A549 (cell line): ENCODE data around the gene DPYD.

Source experiments
- CTCF ChIP-seq: fragments of >200 bp; sonication (Bioruptor Twin); formaldehyde crosslinking; IDR thresholded peaks from 3 replicates; pipeline ENCODE4 v1.5.1; 2016
- POLR2A ChIP-seq: IDR thresholded peaks from 2 replicates; pipeline ENCODE4 v1.6.1; 2012; ENCODE audit warnings: mild to moderate bottlenecking, low read length
- RNF2 ChIP-seq: fragments of 200-600 bp; sonication (generic); IDR thresholded peaks from 2 replicates; pipeline ENCODE4 v1.6.1; 2016; ENCODE audit warnings: low read depth, mild to moderate bottlenecking, antibody characterized with exemption, moderate library complexity, borderline replicate concordance
- SREBF2 ChIP-seq: fragments of 450-650 bp; IDR thresholded peaks from 2 replicates; pipeline ENCODE4 v1.6.1; 2014; ENCODE audit warnings: mild to moderate bottlenecking, moderate library complexity

GRCh38 chr1:97034651-97035050, 886.2 kb downstream of the DPYD start:
- TF ChIP-seq CTCF (no peak), SREBF2 (no peak), POLR2A (no peak), RNF2 (no peak)
